C4-2B (cell line): ENCODE data around the gene PDZD8.

Source experiments
- H3K27ac ChIP-seq: fragments of 450-650 bp; 2 replicates; pipeline ENCODE4 v1.5.1; 2017
- CTCF ChIP-seq: fragments of 450-650 bp; conservative IDR thresholded peaks from 2 replicates; pipeline ENCODE4 v1.5.1; 2017; ENCODE audit warnings: mild to moderate bottlenecking
- ZFX ChIP-seq: fragments of 450-650 bp; IDR thresholded peaks from 2 replicates; pipeline ENCODE4 v1.6.1; 2017

Gene PDZD8

GRCh38 chr10:117350909-117351308 is 24.3 kb downstream of the PDZD8 start:
- H3K27ac ChIP-seq = no peak overlapping the region
- TF ChIP-seq ZFX = no peak
- TF ChIP-seq CTCF = no peak

- H3K27ac ChIP-seq = peak overlapping the region; percentile 63; the same call in 1 of the 2 replicates
- no peak for TF ChIP-seq ZFX
- TF ChIP-seq CTCF = no peak
Observed at GRCh38 chr10:117348236-117348635, 27.0 kb downstream of the PDZD8 start.

GRCh38 chr10:117346574-117346973 is 28.7 kb downstream of the PDZD8 start:
- no peak overlapping the region for H3K27ac ChIP-seq
- TF ChIP-seq CTCF (no peak), ZFX (no peak)

GRCh38 chr10:117345143-117345542 is 30.1 kb downstream of the PDZD8 start:
- TF ChIP-seq ZFX (no peak), CTCF (no peak)
- peak overlapping the region; percentile 34; the same call in 1 of the 2 replicates for H3K27ac ChIP-seq

- no peak for TF ChIP-seq CTCF
- TF ChIP-seq ZFX = no peak
- peak overlapping the region; percentile 14; the same call in 1 of the 2 replicates for H3K27ac ChIP-seq
Observed at GRCh38 chr10:117342641-117343040, 32.6 kb downstream of the PDZD8 start.

- H3K27ac ChIP-seq = no peak overlapping the region
- no peak for TF ChIP-seq CTCF
- TF ChIP-seq ZFX = no peak
Observed at GRCh38 chr10:117341061-117341460, 34.2 kb downstream of the PDZD8 start.

- H3K27ac ChIP-seq = no peak overlapping the region
- TF ChIP-seq CTCF = no peak
- TF ChIP-seq ZFX = no peak
Observed at GRCh38 chr10:117339979-117340378, 35.3 kb downstream of the PDZD8 start.
